GM15510 (cell line): ENCODE results near the gene ZBTB7B.

ENCODE experiments used
- POLR2A ChIP-seq: IDR thresholded peaks from 3 replicates; pipeline ENCODE4 v1.6.1; 2011; ENCODE audit warnings: borderline replicate concordance; ENCODE audit not compliant: insufficient read length; ENCODE audit errors: extremely low read depth

ZBTB7B gene

DNA sequence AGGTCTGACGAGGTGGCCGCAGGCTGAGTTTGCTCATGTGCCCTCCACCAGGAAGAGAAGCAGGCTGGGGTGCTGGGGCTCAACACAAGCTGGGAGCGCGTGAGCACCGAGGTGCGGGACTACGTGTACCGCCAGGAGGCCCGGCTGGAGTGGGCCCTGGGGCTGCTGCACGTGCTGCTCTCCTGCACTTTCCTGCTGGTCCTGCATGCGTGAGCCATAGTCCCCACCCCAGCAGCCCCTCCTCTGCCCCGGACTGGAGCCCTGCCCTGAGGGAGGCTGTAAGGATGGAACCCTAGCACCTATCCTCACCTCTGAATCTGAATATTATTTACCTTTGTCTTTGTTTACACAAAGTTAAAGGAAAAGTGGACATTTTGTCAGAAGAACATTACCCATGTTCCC is 40.7 kb downstream of the ZBTB7B start:
- no peak for TF ChIP-seq POLR2A

DNA sequence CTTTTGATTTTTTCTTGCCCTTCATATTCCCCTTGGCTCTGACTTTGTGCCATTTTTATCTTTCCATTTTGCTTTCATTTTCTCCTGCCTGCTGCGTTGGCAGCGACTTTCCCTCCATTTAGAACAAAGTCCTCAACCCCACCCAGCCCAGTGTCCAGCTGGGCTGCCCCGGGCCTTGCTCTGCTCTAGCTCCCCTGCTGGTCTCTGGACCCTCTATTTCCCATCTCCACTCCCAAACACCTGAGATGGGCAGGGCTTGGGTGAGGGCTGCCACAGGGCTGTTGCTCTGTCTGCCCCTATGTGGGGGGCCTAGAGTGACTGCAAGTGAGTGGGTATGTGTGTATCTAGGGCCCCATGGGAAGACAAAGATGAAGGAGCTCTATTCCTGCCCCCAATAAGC is 41.2 kb downstream of the ZBTB7B start:
- no peak for TF ChIP-seq POLR2A

DNA sequence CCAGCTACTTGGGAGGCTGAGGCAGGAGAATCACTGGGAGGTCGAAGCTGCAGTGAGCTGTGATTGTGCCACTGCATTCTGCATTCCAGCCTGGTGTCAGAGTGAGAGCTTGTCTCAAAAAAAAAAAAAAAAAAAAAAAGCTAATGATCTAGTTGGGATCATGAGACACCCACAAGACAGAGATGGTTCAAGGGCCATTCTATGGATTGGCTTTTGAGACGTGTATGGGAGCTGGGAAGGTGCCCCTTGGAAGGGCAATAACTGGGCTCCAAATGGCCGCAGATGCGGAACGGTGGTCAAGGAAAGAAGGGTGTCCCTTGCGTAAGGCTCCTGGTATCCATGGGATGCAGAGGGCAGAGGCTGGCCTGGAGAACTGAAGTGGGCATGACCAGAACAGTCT is 41.8 kb downstream of the ZBTB7B start:
- TF ChIP-seq POLR2A: no peak

DNA sequence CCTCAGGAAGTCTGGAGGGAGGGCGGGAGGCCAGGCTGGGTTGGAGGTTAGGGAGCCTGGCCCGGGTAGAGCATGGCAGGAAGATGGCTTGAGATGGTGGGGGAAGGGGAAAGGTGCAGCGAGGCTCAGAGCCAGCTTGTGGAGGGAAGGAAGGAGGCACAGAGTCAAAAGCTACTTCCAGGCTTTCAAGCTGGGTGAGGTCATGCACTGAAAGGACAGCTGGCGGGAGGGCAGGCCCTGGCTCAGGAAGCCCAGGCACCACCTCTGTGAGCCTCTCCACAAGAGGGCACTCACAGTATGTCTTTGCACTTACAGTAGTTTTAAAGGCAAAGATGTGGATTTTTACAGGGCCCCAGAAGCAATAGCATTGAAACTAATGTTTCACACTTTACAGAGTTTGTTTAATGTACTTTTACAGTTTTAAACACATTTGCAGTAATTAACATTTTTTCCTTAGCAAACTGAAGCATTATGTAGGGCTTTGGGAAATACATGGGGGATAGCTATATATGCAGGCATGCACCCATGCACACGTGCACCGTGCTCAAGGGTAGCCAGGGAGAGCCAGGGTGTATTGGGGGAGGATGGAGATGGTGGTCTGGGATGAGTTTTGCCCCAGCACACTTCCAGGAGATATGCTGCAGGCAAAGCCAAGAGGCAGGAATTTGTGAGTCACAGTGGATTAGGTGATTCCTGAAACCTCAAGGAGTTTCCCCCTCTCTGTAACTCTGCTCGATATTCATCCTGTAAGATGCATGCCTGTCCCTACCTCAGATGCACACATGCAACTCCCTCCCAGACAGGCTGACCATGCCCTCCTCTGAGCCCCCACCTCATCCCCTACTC is 42.4 kb downstream of the ZBTB7B start:
- TF ChIP-seq POLR2A: no peak

DNA sequence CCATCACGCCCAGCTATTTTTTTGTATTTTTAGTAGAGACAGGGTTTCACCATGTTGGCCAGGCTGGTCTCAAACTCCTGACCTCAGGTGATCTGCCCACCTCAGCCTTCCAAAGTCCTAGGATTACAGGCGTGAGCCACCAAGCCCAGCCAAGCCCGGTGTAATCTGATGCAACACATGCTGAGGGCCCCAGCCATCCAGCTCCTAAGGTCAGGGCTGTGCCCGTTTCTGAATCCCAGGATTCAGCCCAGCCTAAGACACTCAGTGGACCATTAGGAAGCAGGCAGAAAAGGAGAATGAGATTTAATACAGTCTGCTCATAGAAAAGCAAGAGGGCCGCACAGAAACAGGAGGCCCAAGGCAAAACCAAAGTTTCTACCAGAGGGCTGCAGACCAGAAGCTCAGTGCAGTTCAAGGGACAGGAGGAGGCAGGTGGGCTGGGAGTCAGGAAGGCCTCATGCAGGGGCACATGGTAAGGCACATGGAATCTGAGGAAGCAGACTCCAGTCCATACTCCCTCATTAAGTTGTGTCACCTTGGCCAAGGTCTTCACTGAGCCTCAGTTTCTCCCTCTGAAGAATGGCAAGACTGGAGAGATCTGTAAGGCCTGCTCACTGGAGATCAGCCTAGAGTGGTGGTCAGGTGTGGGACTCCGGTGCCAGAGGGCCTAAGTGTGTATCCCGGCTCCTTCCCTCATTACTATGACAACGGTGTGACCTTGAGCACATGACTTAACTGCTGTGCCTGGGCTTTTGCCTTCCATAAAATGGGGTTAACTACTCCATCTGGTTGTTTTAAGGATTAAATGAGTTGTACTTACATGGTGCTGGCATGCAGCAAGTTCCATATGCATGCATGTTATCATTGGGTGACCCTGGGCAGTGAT is 46.1 kb downstream of the ZBTB7B start:
- TF ChIP-seq POLR2A: no peak

DNA sequence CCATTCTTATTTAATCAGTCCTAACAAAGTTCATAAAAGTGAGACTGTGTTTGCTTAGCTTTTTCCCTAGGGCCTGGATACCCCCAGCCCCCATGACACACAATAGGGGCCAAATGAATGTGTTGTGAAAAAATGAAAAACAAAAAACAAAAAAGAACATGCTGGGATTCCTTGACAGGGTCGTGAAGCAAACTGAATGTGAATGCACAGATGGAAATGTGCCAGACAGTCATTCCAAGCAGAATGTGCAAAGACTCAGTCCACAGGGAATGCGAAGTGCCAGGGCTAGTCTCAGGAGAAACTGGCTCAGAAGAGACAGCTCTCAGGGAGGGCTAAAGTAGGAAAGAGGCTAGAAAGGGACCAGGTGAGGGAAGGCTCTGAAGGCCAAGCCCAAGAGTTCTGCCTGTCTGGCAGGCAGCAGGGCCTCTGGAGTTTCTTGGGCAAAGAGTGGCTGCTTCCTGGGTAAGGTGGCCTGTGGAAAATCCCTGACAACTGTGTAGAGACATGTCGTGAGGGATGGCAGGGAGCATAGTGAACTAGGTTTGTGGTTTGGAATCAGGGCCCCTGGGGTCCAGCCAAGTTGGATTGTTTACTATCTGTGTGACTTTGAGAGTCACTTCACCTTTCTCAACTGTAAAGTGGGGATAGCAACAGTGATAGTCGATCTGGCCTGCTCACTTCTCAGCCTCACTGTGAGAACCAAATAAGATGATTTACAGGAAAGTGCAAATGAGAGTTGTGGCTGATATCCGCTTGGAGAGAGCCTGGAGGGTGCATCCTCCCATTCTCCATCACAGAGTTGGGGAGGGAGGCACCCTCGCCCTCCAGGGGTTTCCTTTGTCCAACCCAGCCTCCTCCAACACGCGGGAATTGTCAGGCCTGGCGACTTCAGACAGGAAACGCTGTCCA is 47.3 kb downstream of the ZBTB7B start:
- no peak for TF ChIP-seq POLR2A

DNA sequence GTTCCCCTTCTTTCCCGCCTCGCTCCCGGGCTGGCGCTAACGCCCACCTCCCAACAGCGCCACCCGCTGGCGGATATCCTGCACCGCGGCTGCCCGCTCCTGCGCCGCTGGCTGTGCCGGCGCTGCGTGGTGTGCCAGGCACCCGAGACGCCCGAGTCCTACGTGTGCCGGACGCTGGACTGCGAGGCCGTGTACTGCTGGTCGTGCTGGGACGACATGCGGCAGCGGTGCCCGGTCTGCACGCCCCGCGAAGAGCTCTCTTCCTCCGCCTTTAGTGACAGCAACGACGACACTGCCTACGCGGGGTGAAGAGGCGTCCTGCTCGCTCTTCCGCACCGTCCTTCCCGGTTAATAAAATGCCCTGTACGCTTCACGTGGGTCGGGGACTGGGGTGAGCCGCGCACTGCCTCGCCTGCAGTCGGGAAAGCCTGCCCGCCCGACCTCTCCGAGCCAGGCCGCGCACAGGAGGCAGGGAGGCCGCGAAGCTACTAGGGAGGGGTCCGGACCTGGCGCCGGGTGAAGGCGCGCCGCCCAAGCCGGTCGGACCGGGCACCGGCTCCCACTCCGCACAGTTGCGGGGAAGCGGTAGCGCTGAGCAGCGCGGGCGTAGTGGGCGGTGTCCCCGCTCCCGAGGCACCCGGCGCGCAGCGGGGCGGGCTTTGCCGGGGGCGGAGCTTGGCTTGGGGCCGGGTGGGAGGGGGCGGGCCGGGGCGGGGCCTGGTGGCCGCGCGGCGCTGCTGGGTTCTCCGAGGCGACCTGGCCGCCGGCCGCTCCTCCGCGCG is 48.1 kb downstream of the ZBTB7B start, which contains the start of gene ADAM15:
Gene ADAM15 (plus strand): TSS at position 757 of the 782 bp plus-strand sequence. CDS start 71 bp downstream, outside the sequence.
- no peak for TF ChIP-seq POLR2A

DNA sequence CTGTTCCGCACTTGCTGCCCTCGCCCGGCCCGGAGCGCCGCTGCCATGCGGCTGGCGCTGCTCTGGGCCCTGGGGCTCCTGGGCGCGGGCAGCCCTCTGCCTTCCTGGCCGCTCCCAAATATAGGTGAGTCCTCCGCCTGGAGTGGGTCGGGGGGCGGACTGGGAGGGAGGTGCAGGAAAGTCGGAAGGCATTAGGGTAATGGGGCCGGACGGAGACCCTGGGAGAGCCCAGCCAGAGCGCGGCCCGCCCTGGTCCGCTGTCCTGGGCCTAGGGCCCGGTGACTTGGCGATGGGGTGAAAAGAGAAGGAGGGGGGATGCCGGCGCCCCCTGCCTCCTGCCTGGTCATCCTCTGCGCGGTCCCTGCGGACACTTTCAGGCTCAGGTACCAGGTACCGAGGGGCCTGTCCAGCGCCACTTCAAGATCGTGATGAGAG is 48.8 kb downstream of the ZBTB7B start:
- TF ChIP-seq POLR2A: peak; percentile 57

DNA sequence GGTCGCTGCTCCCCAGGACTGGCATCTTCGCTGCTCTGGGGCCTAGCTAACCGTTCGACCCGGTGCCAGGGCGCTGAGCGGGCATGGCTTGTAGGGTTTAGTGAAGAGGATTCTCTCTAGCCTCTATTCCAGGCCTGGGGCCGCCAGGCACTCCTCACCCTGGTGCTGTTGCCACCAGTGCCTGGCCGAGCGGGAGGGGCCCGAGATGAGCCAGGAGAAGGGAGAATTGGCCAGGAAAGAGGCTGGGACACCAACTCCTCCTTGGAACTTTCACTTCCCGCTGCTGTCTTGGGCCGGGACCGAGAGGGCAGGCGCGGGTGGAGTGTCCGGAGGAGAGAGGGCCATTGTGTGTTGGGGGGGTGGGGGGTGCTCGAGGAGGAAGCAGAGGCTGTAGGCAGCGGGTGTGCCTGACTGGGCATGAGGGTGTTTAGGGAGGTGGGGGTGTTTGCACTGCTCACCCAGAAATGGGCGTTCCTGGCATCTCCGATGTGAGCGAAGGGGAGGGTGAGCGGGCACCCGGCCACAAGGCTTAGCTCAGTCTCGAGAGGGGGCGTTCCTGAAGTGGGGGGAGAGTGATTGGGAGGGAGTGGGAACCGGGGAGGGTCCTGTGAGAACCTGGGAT is 49.3 kb downstream of the ZBTB7B start:
- no peak for TF ChIP-seq POLR2A

DNA sequence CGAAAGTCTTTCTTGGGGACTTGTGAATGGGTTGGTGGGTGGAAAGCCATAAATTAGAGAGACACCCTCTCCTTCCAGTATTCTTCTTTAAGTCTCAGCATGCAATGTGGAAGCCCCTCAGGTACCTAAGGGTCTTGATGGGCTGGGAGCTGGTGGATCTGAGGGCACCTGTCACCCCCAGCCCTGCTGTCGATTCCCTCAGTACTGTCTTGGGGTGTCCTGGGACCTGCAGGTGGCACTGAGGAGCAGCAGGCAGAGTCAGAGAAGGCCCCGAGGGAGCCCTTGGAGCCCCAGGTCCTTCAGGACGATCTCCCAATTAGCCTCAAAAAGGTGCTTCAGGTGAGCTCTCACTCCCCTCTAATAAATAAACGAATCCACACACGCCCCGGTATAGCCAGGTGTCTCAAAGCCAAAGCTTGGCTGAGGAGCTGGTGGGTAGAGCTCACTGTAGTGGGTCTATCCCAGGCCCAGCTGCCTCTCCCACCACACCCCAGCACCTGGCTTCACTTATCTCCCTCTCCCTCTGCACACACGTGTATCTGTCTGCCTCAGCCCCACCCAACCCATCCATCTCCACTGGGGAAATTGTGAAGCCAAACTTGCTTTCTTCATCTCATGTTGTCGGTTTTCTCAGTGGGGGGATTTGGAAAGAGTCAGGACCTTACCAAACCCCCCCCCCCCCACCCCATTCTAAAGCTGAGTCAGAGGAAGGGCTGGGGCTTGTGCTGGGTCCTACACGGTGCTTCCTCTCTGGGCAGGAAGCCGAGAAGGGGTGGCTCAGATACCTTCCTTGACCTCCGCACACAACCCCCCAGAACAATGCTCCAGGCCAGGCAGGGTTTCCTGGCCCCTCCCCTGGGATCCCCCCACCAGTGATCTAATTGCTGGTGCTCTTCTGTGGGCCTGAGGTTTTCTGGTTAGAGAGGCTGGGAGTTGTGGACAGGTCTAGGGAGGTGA is 50.1 kb downstream of the ZBTB7B start:
- no peak for TF ChIP-seq POLR2A

DNA sequence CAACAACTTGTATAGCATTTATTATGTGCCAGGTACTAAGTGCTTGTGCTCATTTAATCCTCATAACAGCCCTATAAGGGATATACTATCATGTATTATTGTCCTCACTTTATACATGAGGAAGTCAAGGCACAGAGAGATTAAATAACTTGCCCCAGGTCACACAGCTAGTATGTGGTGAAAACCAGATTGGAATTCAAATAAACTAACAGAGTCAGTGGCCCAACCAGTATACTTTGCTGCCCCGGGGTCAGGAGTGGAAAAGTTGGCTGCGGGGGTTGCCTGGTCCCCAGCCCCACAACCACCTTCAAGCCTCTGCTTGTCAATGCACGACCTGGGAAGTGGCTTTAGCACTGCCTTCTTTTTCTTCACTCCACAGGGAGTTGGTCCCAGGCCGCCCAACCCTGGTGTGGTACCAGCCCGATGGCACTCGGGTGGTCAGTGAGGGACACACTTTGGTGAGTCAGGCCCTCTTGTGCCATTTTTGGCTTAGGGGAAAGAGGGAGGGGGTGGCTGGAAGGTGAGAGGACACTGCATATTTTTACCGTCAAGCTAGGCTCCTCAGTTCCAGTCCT is 51.0 kb downstream of the ZBTB7B start:
- TF ChIP-seq POLR2A: no peak

DNA sequence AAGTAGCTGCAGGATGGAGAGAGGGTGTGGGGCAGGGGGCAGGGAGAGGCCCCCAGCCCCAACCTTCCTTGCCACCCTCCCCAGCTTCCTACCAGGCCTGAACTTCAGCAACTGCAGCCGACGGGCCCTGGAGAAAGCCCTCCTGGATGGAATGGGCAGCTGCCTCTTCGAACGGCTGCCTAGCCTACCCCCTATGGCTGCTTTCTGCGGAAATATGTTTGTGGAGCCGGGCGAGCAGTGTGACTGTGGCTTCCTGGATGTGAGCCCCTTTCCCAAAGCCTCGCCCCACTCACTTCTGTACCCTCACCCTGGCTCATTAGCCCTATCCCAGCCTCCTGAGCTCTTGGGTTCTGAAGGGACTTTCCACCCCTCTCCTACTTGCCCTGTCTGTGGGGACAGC is 54.5 kb downstream of the ZBTB7B start:
- no peak for TF ChIP-seq POLR2A
